Measurements from ENCODE around the gene EPB41L3.

Gene EPB41L3

GRCh38 chr18:5398269-5398668, 145.5 kb downstream of the EPB41L3 start:
- DNase-seq, result no peak

- no peak for DNase-seq
Measured at GRCh38 chr18:5397102-5397501, 146.7 kb downstream of the EPB41L3 start.

- DNase-seq, result no peak
Measured at GRCh38 chr18:5395860-5396448, 147.8 kb downstream of the EPB41L3 start.

- DNase-seq, result no peak
Measured at GRCh38 chr18:5393779-5394178, 150.0 kb downstream of the EPB41L3 start.

GRCh38 chr18:5391409-5391808, 152.4 kb downstream of the EPB41L3 start:
- no peak for DNase-seq

- DNase-seq, result no peak
Measured at GRCh38 chr18:5389356-5389755, 154.4 kb downstream of the EPB41L3 start.

- no peak for DNase-seq
Measured at GRCh38 chr18:5388896-5389295, 154.9 kb downstream of the EPB41L3 start.

- no peak for DNase-seq
Measured at GRCh38 chr18:5380586-5380985, 163.2 kb downstream of the EPB41L3 start.

GRCh38 chr18:5376986-5377385, 166.8 kb downstream of the EPB41L3 start:
- DNase-seq, result no peak

- no peak for DNase-seq
Measured at GRCh38 chr18:5370332-5370731, 173.5 kb downstream of the EPB41L3 start.

GRCh38 chr18:5369513-5369912, 174.3 kb downstream of the EPB41L3 start:
- DNase-seq, result no peak

GRCh38 chr18:5365443-5365842, 178.4 kb downstream of the EPB41L3 start:
- DNase-seq, result no peak

- no peak for DNase-seq
Measured at GRCh38 chr18:5350636-5351035, 193.2 kb downstream of the EPB41L3 start.
